H9 (cell line): ENCODE data around the gene MFSD12. TPM values are rescaled to one million over a fixed set of nuclear protein-coding genes. Genes with fewer than 3 reads are reported as not detected.

Source experiments
- DNase-seq: peaks from one replicate; pipeline ENCODE4 v3.0.0-alpha.2; 2017
- H2AFZ ChIP-seq: one replicate; pipeline ENCODE4 v1.6.1; 2013; ENCODE audit warnings: mild to moderate bottlenecking, low read length, control low read depth, moderate library complexity
- H2AK5ac ChIP-seq: 2 replicates; pipeline ENCODE4 v1.6.1; 2013; ENCODE audit warnings: low read length, control low read depth, mixed read lengths; ENCODE audit not compliant: insufficient read length
- H2BK120ac ChIP-seq: one replicate; pipeline ENCODE4 v1.6.1; 2013; ENCODE audit warnings: low read depth, mild to moderate bottlenecking, low read length, control low read depth, inconsistent platforms; ENCODE audit not compliant: poor library complexity, severe bottlenecking
- H2BK12ac ChIP-seq: 2 replicates; pipeline ENCODE4 v1.6.1; 2013; ENCODE audit warnings: low read length, control low read depth, mixed read lengths, low read depth; ENCODE audit not compliant: insufficient read length
- H2BK15ac ChIP-seq: 2 replicates; pipeline ENCODE4 v1.6.1; 2013; ENCODE audit warnings: low read depth, low read length, control low read depth
- H2BK20ac ChIP-seq: one replicate; pipeline ENCODE4 v1.6.1; 2013; ENCODE audit warnings: low read depth, mild to moderate bottlenecking, low read length, control low read depth, inconsistent platforms; ENCODE audit not compliant: poor library complexity, severe bottlenecking
- H2BK5ac ChIP-seq: 2 replicates; pipeline ENCODE4 v1.6.1; 2013; ENCODE audit warnings: low read length, control low read depth, mixed read lengths; ENCODE audit not compliant: insufficient read length
- H3K14ac ChIP-seq: 2 replicates; pipeline ENCODE4 v1.6.1; 2013; ENCODE audit warnings: low read length, control low read depth; ENCODE audit not compliant: insufficient read depth
- H3K18ac ChIP-seq: 2 replicates; pipeline ENCODE4 v1.6.1; 2013; ENCODE audit warnings: low read depth, mild to moderate bottlenecking, mixed read lengths, low read length, control low read depth; ENCODE audit not compliant: insufficient read length
- H3K23ac ChIP-seq: 2 replicates; pipeline ENCODE4 v1.6.1; 2013; ENCODE audit warnings: low read length, control low read depth, mixed read lengths, low read depth; ENCODE audit not compliant: insufficient read length
- H3K23me2 ChIP-seq: 2 replicates; pipeline ENCODE4 v1.6.1; 2013; ENCODE audit warnings: low read depth, mild to moderate bottlenecking, mixed read lengths, low read length, control low read depth; ENCODE audit not compliant: insufficient read length, poor library complexity, severe bottlenecking
- H3K27ac ChIP-seq: 2 replicates; pipeline ENCODE4 v1.5.1; 2013; ENCODE audit warnings: low read length, control low read depth, mixed read lengths, low read depth; ENCODE audit not compliant: insufficient read length
- H3K27me3 ChIP-seq: 2 replicates; pipeline ENCODE4 v1.6.1; 2013; ENCODE audit warnings: low read length, control low read depth, inconsistent platforms; ENCODE audit not compliant: insufficient read depth
- H3K4ac ChIP-seq: 2 replicates; pipeline ENCODE4 v1.6.1; 2013; ENCODE audit warnings: low read depth, mild to moderate bottlenecking, control low read depth, inconsistent platforms, low read length, moderate library complexity
- H3K4me1 ChIP-seq: 2 replicates; pipeline ENCODE4 v1.6.1; 2013; ENCODE audit warnings: low read length, control low read depth, inconsistent platforms; ENCODE audit not compliant: insufficient read depth
- H3K4me2 ChIP-seq: 2 replicates; pipeline ENCODE4 v1.6.1; 2013; ENCODE audit warnings: low read length, control low read depth, mixed read lengths; ENCODE audit not compliant: insufficient read length, insufficient read depth
- H3K56ac ChIP-seq: 2 replicates; pipeline ENCODE4 v1.6.1; 2013; ENCODE audit warnings: low read depth, mild to moderate bottlenecking, mixed read lengths, low read length, control low read depth; ENCODE audit not compliant: insufficient read length
- H3K79me1 ChIP-seq: 2 replicates; pipeline ENCODE4 v1.6.1; 2013; ENCODE audit warnings: low read depth, mild to moderate bottlenecking, moderate library complexity, low read length, control low read depth, inconsistent platforms; ENCODE audit not compliant: insufficient read depth, poor library complexity, severe bottlenecking
- H3K79me2 ChIP-seq: 2 replicates; pipeline ENCODE4 v1.6.1; 2013; ENCODE audit warnings: low read length, control low read depth, inconsistent platforms; ENCODE audit not compliant: insufficient read depth
- H3K9ac ChIP-seq: 2 replicates; pipeline ENCODE4 v1.6.1; 2013; ENCODE audit warnings: low read length, control low read depth, mixed read lengths; ENCODE audit not compliant: insufficient read length; ENCODE audit errors: extremely low read depth
- H3K9me3 ChIP-seq: one replicate; pipeline ENCODE4 v1.6.1; 2013; ENCODE audit warnings: low read depth, low read length, inconsistent platforms; ENCODE audit not compliant: control insufficient read depth
- H3T11ph ChIP-seq: one replicate; pipeline ENCODE4 v1.6.1; 2013; ENCODE audit warnings: mild to moderate bottlenecking, low read length, control low read depth, inconsistent platforms
- H4K20me1 ChIP-seq: one replicate; pipeline ENCODE4 v1.6.1; 2013; ENCODE audit not compliant: control insufficient read depth, insufficient read length, insufficient read depth
- H4K5ac ChIP-seq: 2 replicates; pipeline ENCODE4 v1.6.1; 2013; ENCODE audit warnings: low read depth, mild to moderate bottlenecking, mixed read lengths, low read length, control low read depth; ENCODE audit not compliant: insufficient read length
- H4K8ac ChIP-seq: replicated peaks from 2 replicates; pipeline ENCODE4 v1.6.1; 2013; ENCODE audit warnings: low read length, control low read depth, mixed read lengths, low read depth; ENCODE audit not compliant: insufficient read length
- H4K91ac ChIP-seq: 2 replicates; pipeline ENCODE4 v1.6.1; 2013; ENCODE audit warnings: low read depth, mild to moderate bottlenecking, moderate library complexity, mixed read lengths, low read length, control low read depth; ENCODE audit not compliant: insufficient read length
- H3K27ac Mint-ChIP-seq, 3 experiments: 2 replicates in 2 of 3; 3 replicates in 1 of 3; pipeline ENCODE4 v1.8.0; 2020 to 2021; ENCODE audit warnings: mixed read lengths in 3 of 3, mild to moderate bottlenecking in 1 of 3, moderate library complexity in 1 of 3
- H3K27me3 Mint-ChIP-seq: 2 replicates; pipeline ENCODE4 v1.8.0; 2021; ENCODE audit warnings: low read depth, mild to moderate bottlenecking, moderate library complexity, mixed read lengths
- H3K36me3 Mint-ChIP-seq, 3 experiments: 2 replicates in 2 of 3; 3 replicates in 1 of 3; pipeline ENCODE4 v1.8.0; 2020 to 2021; ENCODE audit warnings: low read depth in 3 of 3, mixed read lengths in 3 of 3; ENCODE audit not compliant: insufficient read depth in 1 of 3
- H3K4me1 Mint-ChIP-seq, 2 experiments: 2 replicates each; pipeline ENCODE4 v1.8.0; 2020; ENCODE audit warnings: mixed read lengths in 2 of 2
- H3K4me3 Mint-ChIP-seq, 2 experiments: 2 replicates in 1 of 2; 3 replicates in 1 of 2; pipeline ENCODE4 v1.8.0; 2020 to 2021; ENCODE audit warnings: mild to moderate bottlenecking in 2 of 2, mixed read lengths in 2 of 2, moderate library complexity in 1 of 2
- H3K9me3 Mint-ChIP-seq, 2 experiments: 2 replicates in 1 of 2; 3 replicates in 1 of 2; pipeline ENCODE4 v1.8.0; 2020; ENCODE audit warnings: mild to moderate bottlenecking in 2 of 2, mixed read lengths in 2 of 2, moderate library complexity in 1 of 2
- CTCF ChIP-seq: fragments of 200-600 bp; sonication (generic); conservative IDR thresholded peaks from 3 replicates; pipeline ENCODE4 v1.8.0; 2021; ENCODE audit warnings: antibody characterized with exemption, mild to moderate bottlenecking
- WGBS: extraction: QIAGEN DNeasy Blood & Tissue Kit; methylation state at CpG from one replicate; pipeline ENCODE4 v1.1.7; 2013; ENCODE audit warnings: missing lambda C conversion rate, low lambda C conversion rate, mixed read lengths; ENCODE audit not compliant: insufficient read length; ENCODE audit errors: extremely low coverage; 5-methylcytosine and 5-hydroxymethylcytosine counted together
- total RNA-seq: library from RNA; stranded (reverse); gene quantifications from 2 replicates; pipeline ENCODE4 v1.2.1, GENCODE V29; 2021

The MFSD12 gene
- total RNA-seq, 1 experiment from 2014 or later = 58.8 TPM

GRCh38 chr19:3521104-3521445, 36.3 kb downstream of the MFSD12 start:
- H3K27me3 ChIP-seq = no peaks in the 10 kb centered on the region
- H3K4me1 ChIP-seq = peaks cover 3% of the 10 kb centered on the region; the same call in 1 of the 2 replicates
- Mint-ChIP-seq H3K27ac (peak overlapping the region in 2 of 3 experiments; percentile 70 to 86; a peak in 4 of 7 replicates), H3K9me3 (no peaks in the 10 kb centered on the region; a peak in 1 of 5 replicates), H3K4me3 (no peak overlapping the region; a peak in 1 of 5 replicates), H3K27me3 (no peaks in the 10 kb centered on the region), H3K36me3 (peaks cover 6 to 27% (median 25%) of the 10 kb centered on the region in 3 experiments), H3K4me1 (peaks cover 29 to 32% of the 10 kb centered on the region in 2 experiments)
- no peak overlapping the region for H2BK20ac ChIP-seq
- no peak overlapping the region for H3K9ac ChIP-seq
- no peak overlapping the region for H4K91ac ChIP-seq
- H3K79me2 ChIP-seq = no peaks in the 10 kb centered on the region; the same call in 1 of the 2 replicates
- no peak overlapping the region for H2AFZ ChIP-seq
- no peaks in the 10 kb centered on the region for H3K23me2 ChIP-seq
- TF ChIP-seq CTCF = no peak
- no peak overlapping the region for H3T11ph ChIP-seq
- no peak for DNase-seq
- H3K79me1 ChIP-seq = no peaks in the 10 kb centered on the region
- no peak overlapping the region for H3K27ac ChIP-seq
- H4K5ac ChIP-seq = no peak overlapping the region
- H4K8ac ChIP-seq = no peak overlapping the region
- no peak overlapping the region for H2AK5ac ChIP-seq
- no peak overlapping the region for H2BK5ac ChIP-seq
- H4K20me1 ChIP-seq = no peaks in the 10 kb centered on the region
- H3K18ac ChIP-seq = no peak overlapping the region
- H3K9me3 ChIP-seq = no peaks in the 10 kb centered on the region
- no peak overlapping the region for H3K4ac ChIP-seq
- no peak overlapping the region for H3K23ac ChIP-seq
- no peak overlapping the region for H2BK15ac ChIP-seq
- H2BK120ac ChIP-seq = no peak overlapping the region
- H3K4me2 ChIP-seq = no peak overlapping the region
- H3K56ac ChIP-seq = no peak overlapping the region
- WGBS = no CpG with 5 or more reads among the region's 7 CpGs
- no peak overlapping the region for H2BK12ac ChIP-seq
- no peak overlapping the region for H3K14ac ChIP-seq
